DOHH2 (cell line): ENCODE data around the gene PRELID2.
A peak's percentile ranks its signal among the peaks of the same experiment; 100 is the strongest.

Source experiments
- H3F3A ChIP-seq: fragments of 200-600 bp; sonication (generic), shearing (Covaris generic); 2 replicates; pipeline ENCODE4 v1.6.0; 2016; ENCODE audit warnings: antibody characterized with exemption, mild to moderate bottlenecking; ENCODE audit not compliant: control insufficient read depth, insufficient read depth
- H3K27ac ChIP-seq: fragments of 200-600 bp; sonication (generic); 2 replicates; pipeline ENCODE4 v1.5.1; 2014; ENCODE audit warnings: low read depth, mild to moderate bottlenecking, low read length, moderate library complexity
- H3K27me3 ChIP-seq: fragments of 200-600 bp; sonication (generic); 2 replicates; pipeline ENCODE4 v1.6.1; 2014; ENCODE audit warnings: mild to moderate bottlenecking, low read length, mixed read lengths; ENCODE audit not compliant: control insufficient read depth
- H3K36me3 ChIP-seq: fragments of 200-600 bp; sonication (generic); 2 replicates; pipeline ENCODE4 v1.6.1; 2014; ENCODE audit warnings: mild to moderate bottlenecking, low read length, moderate library complexity, mixed read lengths; ENCODE audit not compliant: control insufficient read depth
- H3K4me1 ChIP-seq: fragments of 200-600 bp; sonication (generic); 2 replicates; pipeline ENCODE4 v1.6.1; 2014; ENCODE audit warnings: mild to moderate bottlenecking, low read length, mixed read lengths; ENCODE audit not compliant: control insufficient read depth
- H3K4me2 ChIP-seq: fragments of 200-600 bp; sonication (generic); 2 replicates; pipeline ENCODE4 v1.6.0; 2014; ENCODE audit warnings: mild to moderate bottlenecking, low read length, moderate library complexity
- H3K4me3 ChIP-seq: fragments of 200-600 bp; sonication (generic); 2 replicates; pipeline ENCODE4 v1.5.1; 2014; ENCODE audit warnings: mild to moderate bottlenecking, low read length, mixed read lengths
- H3K79me2 ChIP-seq: fragments of 200-600 bp; sonication (generic); 2 replicates; pipeline ENCODE4 v1.6.1; 2014; ENCODE audit warnings: mild to moderate bottlenecking, low read length, mixed read lengths; ENCODE audit not compliant: control insufficient read depth
- H3K9me2 ChIP-seq: fragments of 200-600 bp; sonication (generic); replicated peaks from 2 replicates; pipeline ENCODE4 v1.6.1; 2014; ENCODE audit warnings: mild to moderate bottlenecking, low read length, mixed read lengths; ENCODE audit not compliant: control insufficient read depth
- H3K9me3 ChIP-seq: fragments of 200-600 bp; sonication (generic); 2 replicates; pipeline ENCODE4 v1.6.1; 2014; ENCODE audit warnings: antibody characterized with exemption, low read length, mixed read lengths; ENCODE audit not compliant: control insufficient read depth, insufficient read depth
- H4K20me1 ChIP-seq: fragments of 200-600 bp; sonication (generic); 2 replicates; pipeline ENCODE4 v1.6.0; 2014; ENCODE audit warnings: low read depth, mild to moderate bottlenecking, antibody characterized with exemption, low read length, moderate library complexity; ENCODE audit not compliant: control insufficient read depth, insufficient read depth
- CTCF ChIP-seq: fragments of 200-600 bp; sonication (generic); IDR thresholded peaks from one replicate; pipeline ENCODE4 v1.5.1; 2014; ENCODE audit warnings: antibody characterized with exemption, mild to moderate bottlenecking, low read depth, low read length; ENCODE audit not compliant: poor library complexity, severe bottlenecking
- EZH2phosphoT487 ChIP-seq: fragments of 200-600 bp; sonication (generic); IDR thresholded peaks from 2 replicates; pipeline ENCODE4 v1.6.1; 2017; ENCODE audit warnings: borderline replicate concordance, mild to moderate bottlenecking, antibody characterized with exemption, low read length, moderate library complexity, mixed read lengths

Gene PRELID2

GRCh38 chr5:145835848-145836239 is 702 bp upstream of the PRELID2 start:
- no peaks in the 10 kb centered on the region for H4K20me1 ChIP-seq
- H3K79me2 ChIP-seq: peaks cover 3% of the 10 kb centered on the region; the same call in 1 of the 2 replicates
- H3K9me3 ChIP-seq: no peaks in the 10 kb centered on the region
- no peak overlapping the region for H3K27ac ChIP-seq
- no peaks in the 10 kb centered on the region for H3K9me2 ChIP-seq
- TF ChIP-seq CTCF: no peak
- no peak for TF ChIP-seq EZH2phosphoT487
- H3K4me2 ChIP-seq: peak overlapping the region; percentile 68
- H3K4me1 ChIP-seq: peaks cover 4% of the 10 kb centered on the region; the same call in 1 of the 2 replicates
- H3K27me3 ChIP-seq: no peaks in the 10 kb centered on the region
- peak overlapping the region; percentile 73 for H3K4me3 ChIP-seq
- no peaks in the 10 kb centered on the region for H3F3A ChIP-seq
- H3K36me3 ChIP-seq: no peaks in the 10 kb centered on the region

- H4K20me1 ChIP-seq: no peaks in the 10 kb centered on the region
- H3K36me3 ChIP-seq: no peaks in the 10 kb centered on the region
- TF ChIP-seq CTCF: no peak
- no peak for TF ChIP-seq EZH2phosphoT487
- no peaks in the 10 kb centered on the region for H3K27me3 ChIP-seq
- H3K4me2 ChIP-seq: peak overlapping the region; percentile 68
- H3F3A ChIP-seq: no peaks in the 10 kb centered on the region
- H3K9me3 ChIP-seq: no peaks in the 10 kb centered on the region
- no peak overlapping the region for H3K27ac ChIP-seq
- H3K9me2 ChIP-seq: no peaks in the 10 kb centered on the region
- H3K4me3 ChIP-seq: peak overlapping the region; percentile 73
- peaks cover 3% of the 10 kb centered on the region; the same call in 1 of the 2 replicates for H3K79me2 ChIP-seq
- H3K4me1 ChIP-seq: peaks cover 4% of the 10 kb centered on the region; the same call in 1 of the 2 replicates
Measured at GRCh38 chr5:145834554-145834916, 607 bp downstream of the PRELID2 start.

GRCh38 chr5:145833631-145834200 is 1.4 kb downstream of the PRELID2 start:
- peaks cover 4% of the 10 kb centered on the region; the same call in 1 of the 2 replicates for H3K4me1 ChIP-seq
- no peaks in the 10 kb centered on the region for H4K20me1 ChIP-seq
- no peaks in the 10 kb centered on the region for H3K36me3 ChIP-seq
- H3K9me2 ChIP-seq: no peaks in the 10 kb centered on the region
- H3F3A ChIP-seq: no peaks in the 10 kb centered on the region
- TF ChIP-seq EZH2phosphoT487 (no peak), CTCF (no peak)
- H3K27ac ChIP-seq: no peak overlapping the region
- peaks cover 3% of the 10 kb centered on the region; the same call in 1 of the 2 replicates for H3K79me2 ChIP-seq
- H3K9me3 ChIP-seq: no peaks in the 10 kb centered on the region
- H3K27me3 ChIP-seq: no peaks in the 10 kb centered on the region
- H3K4me3 ChIP-seq: no peak overlapping the region
- no peak overlapping the region for H3K4me2 ChIP-seq
